ENCODE measurements around the gene ILKAP.

Gene ILKAP

GRCh38 chr2:238124488-238125126 lies 78.9 kb downstream of the ILKAP start:
- DNase-seq (ENCODE audit: low read depth), result no peak

- DNase-seq (ENCODE audit: low read depth), result no peak
Observed at GRCh38 chr2:238123991-238124470, 79.5 kb downstream of the ILKAP start.

- no peak for DNase-seq (ENCODE audit: low read depth)
Observed at GRCh38 chr2:238123218-238123971, 80.1 kb downstream of the ILKAP start.

- DNase-seq (ENCODE audit: low read depth), result no peak
Observed at GRCh38 chr2:238122287-238123217, 80.9 kb downstream of the ILKAP start.

GRCh38 chr2:238121511-238122286 lies 81.8 kb downstream of the ILKAP start:
- DNase-seq (ENCODE audit: low read depth), result no peak

GRCh38 chr2:238120463-238121298 lies 82.8 kb downstream of the ILKAP start:
- no peak for DNase-seq (ENCODE audit: low read depth)
